ENCODE measurements around the gene TFAP2D. TPM values are rescaled to one million over a fixed set of nuclear protein-coding genes. Genes with fewer than 3 reads are reported as not detected.

TFAP2D gene
- total RNA-seq, 6 experiments from 2014 or later, result not detected

GRCh38 chr6:50707191-50707590 lies 6.1 kb upstream of the TFAP2D start:
- no peak for TF ChIP-seq POLR2A (IDR thresholded peaks at IDR 0.05)
- TF ChIP-seq CTCF (IDR thresholded peaks at IDR 0.05), result no peak
- ATAC-seq (no peak), DNase-seq (no peak)
- Histone ChIP-seq H3K27me3 (peaks cover 0 to 5% of the 10 kb centered on the region in 2 donors), H3K9me3 (no peaks in the 10 kb centered on the region), H3K4me3 (no peak overlapping the region), H3K4me1 (peaks cover 0 to 4% (median 0%) of the 10 kb centered on the region in 4 donors), H3K36me3 (no peaks in the 10 kb centered on the region), H3K27ac (no peak overlapping the region)
- WGBS (ENCODE audit: insufficient coverage, low coverage, low lambda C conversion rate, missing lambda C conversion rate), result 4% methylated on average over 7 of the region's 7 CpGs
- intact Hi-C loops (cut with DNase I), result no loop called here

- no peaks in the 10 kb centered on the region for H3K36me3 ChIP-seq
- H3K4me3 ChIP-seq, result no peak overlapping the region
- no peak overlapping the region for H3K27ac ChIP-seq
- DNase-seq (no peak), ATAC-seq (no peak)
- 2% methylated on average over 16 of the region's 27 CpGs for WGBS (ENCODE audit: insufficient coverage, low coverage, low lambda C conversion rate, missing lambda C conversion rate)
- TF ChIP-seq CTCF (IDR thresholded peaks at IDR 0.05), result no peak
- TF ChIP-seq POLR2A (IDR thresholded peaks at IDR 0.05), result no peak
- peaks cover 0 to 5% of the 10 kb centered on the region in 2 donors for H3K27me3 ChIP-seq
- no peaks in the 10 kb centered on the region for H3K9me3 ChIP-seq
- intact Hi-C loops (cut with DNase I), result no loop called here
- H3K4me1 ChIP-seq, result peaks cover 0 to 4% (median 0%) of the 10 kb centered on the region in 4 donors
These were observed 5.5 kb upstream of the TFAP2D start for GRCh38 chr6:50707652-50708300.

GRCh38 chr6:50708664-50709365 lies 4.5 kb upstream of the TFAP2D start:
- no peak for DNase-seq
- Histone ChIP-seq H3K4me3 (no peak overlapping the region), H3K36me3 (no peaks in the 10 kb centered on the region), H3K4me1 (peaks cover 0 to 4% (median 0%) of the 10 kb centered on the region in 4 donors), H3K27ac (no peak overlapping the region), H3K9me3 (no peaks in the 10 kb centered on the region), H3K27me3 (peaks cover 0 to 5% of the 10 kb centered on the region in 2 donors)
- TF ChIP-seq CTCF (IDR thresholded peaks at IDR 0.05) (no peak), POLR2A (IDR thresholded peaks at IDR 0.05) (no peak)
- intact Hi-C loops (cut with DNase I), result no loop called here
- ATAC-seq, result no peak
- 19% methylated on average over 22 of the region's 22 CpGs for WGBS (ENCODE audit: insufficient coverage, low coverage, low lambda C conversion rate, missing lambda C conversion rate)

GRCh38 chr6:50709366-50709734 lies 4.0 kb upstream of the TFAP2D start:
- Histone ChIP-seq H3K27me3 (peaks cover 0 to 5% of the 10 kb centered on the region in 2 donors), H3K36me3 (no peaks in the 10 kb centered on the region), H3K4me1 (peaks cover 0 to 4% (median 0%) of the 10 kb centered on the region in 4 donors), H3K9me3 (no peaks in the 10 kb centered on the region), H3K27ac (no peak overlapping the region), H3K4me3 (no peak overlapping the region)
- WGBS (ENCODE audit: insufficient coverage, low coverage, low lambda C conversion rate, missing lambda C conversion rate), result 19% methylated on average over 4 of the region's 6 CpGs
- DNase-seq (no peak), ATAC-seq (no peak)
- intact Hi-C loops (cut with DNase I), result no loop called here
- TF ChIP-seq POLR2A (IDR thresholded peaks at IDR 0.05), result no peak

GRCh38 chr6:50711686-50712085 lies 1.6 kb upstream of the TFAP2D start:
- ATAC-seq (no peak), DNase-seq (no peak)
- Histone ChIP-seq H3K4me3 (no peak overlapping the region), H3K27ac (no peak overlapping the region), H3K27me3 (peaks cover 0 to under 1% of the 10 kb centered on the region in 2 donors), H3K36me3 (no peaks in the 10 kb centered on the region), H3K9me3 (no peaks in the 10 kb centered on the region), H3K4me1 (peaks cover 0 to 4% (median 0%) of the 10 kb centered on the region in 4 donors)
- TF ChIP-seq CTCF (IDR thresholded peaks at IDR 0.05), result no peak
- no peak for TF ChIP-seq POLR2A (IDR thresholded peaks at IDR 0.05)
- WGBS (ENCODE audit: insufficient coverage, low coverage, low lambda C conversion rate, missing lambda C conversion rate), result 12% methylated on average over 5 of the region's 7 CpGs
- intact Hi-C loops (cut with DNase I), result no loop called here

Measured in right lobe of liver (tissue), 6 donors.